C4-2B (cell line): Measurements from ENCODE around the gene VOPP1.

ENCODE experiments used
- H3K27ac ChIP-seq: fragments of 450-650 bp; 2 replicates; pipeline ENCODE4 v1.5.1; 2017
- CTCF ChIP-seq: fragments of 450-650 bp; conservative IDR thresholded peaks from 2 replicates; pipeline ENCODE4 v1.5.1; 2017; ENCODE audit warnings: mild to moderate bottlenecking
- ZFX ChIP-seq: fragments of 450-650 bp; IDR thresholded peaks from 2 replicates; pipeline ENCODE4 v1.6.1; 2017

The VOPP1 gene

GRCh38 chr7:55432506-55432905 is 139.8 kb downstream of the VOPP1 start:
- H3K27ac ChIP-seq, result peak overlapping the region; percentile 83
- TF ChIP-seq CTCF (no peak), ZFX (no peak)

- peak overlapping the region; percentile 83 for H3K27ac ChIP-seq
- TF ChIP-seq CTCF (no peak), ZFX (no peak)
Measured at GRCh38 chr7:55431898-55432297, 140.4 kb downstream of the VOPP1 start.

DNA sequence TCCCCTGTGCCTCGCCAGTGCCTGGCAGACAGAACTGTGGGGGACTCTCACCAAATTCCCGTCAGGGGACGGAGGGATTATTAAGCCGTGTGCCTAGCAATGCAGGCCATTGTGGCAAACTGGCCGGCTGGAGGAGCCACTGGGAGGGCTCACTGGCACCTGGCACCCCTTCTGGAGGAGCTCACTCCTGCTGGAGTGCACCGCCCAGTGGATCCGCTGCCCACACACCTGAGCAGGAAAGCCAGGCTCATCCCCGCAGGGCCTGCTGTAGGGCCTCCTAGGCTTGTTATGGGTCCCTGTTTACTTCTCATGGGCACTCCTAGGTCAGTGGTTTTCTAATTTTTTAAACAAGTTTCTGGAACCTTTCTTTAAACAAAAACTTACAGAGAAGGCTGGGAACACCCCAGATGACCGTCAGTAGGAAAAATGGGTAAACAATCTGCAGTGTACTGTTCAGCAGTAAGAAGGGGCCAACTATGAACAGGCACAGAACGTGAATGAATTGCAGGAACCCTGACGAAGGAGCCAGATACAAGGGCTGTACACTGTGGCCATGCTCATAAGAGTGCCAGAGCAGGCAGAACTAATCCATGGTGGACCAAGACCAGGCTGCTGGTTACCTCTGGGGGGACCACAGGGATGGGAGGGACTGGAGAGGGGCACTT is 142.3 kb downstream of the VOPP1 start:
- no peak for TF ChIP-seq CTCF
- TF ChIP-seq ZFX, result no peak
- H3K27ac ChIP-seq, result no peak overlapping the region

GRCh38 chr7:55427800-55428199 is 144.5 kb downstream of the VOPP1 start:
- no peak overlapping the region for H3K27ac ChIP-seq
- TF ChIP-seq CTCF, result no peak

- no peak overlapping the region for H3K27ac ChIP-seq
- TF ChIP-seq CTCF (no peak), ZFX (no peak)
Measured at GRCh38 chr7:55427342-55427741, 145.0 kb downstream of the VOPP1 start.

DNA sequence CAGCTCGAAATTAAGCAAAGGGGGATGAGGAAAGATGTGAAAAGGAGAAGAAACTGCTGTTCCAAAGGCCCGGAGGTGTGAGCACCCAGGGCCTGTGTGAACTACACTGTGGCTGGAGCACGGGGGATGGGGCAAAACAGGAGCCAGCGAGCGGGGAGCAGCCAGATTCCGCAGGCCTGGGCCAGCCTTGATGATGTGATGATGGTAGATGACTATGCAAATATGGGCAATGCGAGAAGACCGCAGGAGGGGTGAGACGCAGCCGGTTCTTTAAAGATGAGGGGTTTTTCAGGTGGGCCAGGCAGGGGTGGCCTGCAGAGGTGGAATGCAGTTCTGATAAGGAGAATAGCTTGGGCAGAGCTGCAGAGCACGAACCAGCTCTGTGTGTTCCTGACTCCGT is 145.6 kb downstream of the VOPP1 start:
- no peak for TF ChIP-seq ZFX
- no peak for TF ChIP-seq CTCF
- no peak overlapping the region for H3K27ac ChIP-seq

GRCh38 chr7:55425141-55425752 is 147.1 kb downstream of the VOPP1 start:
- H3K27ac ChIP-seq, result no peak overlapping the region
- TF ChIP-seq CTCF (no peak), ZFX (no peak)
